ENCODE measurements around the gene CHIC1. TPM values are rescaled to one million over a fixed set of nuclear protein-coding genes. Genes with fewer than 3 reads are reported as not detected.

Gene CHIC1
- total RNA-seq, 2 experiments from 2014 or later, result 4.5 to 4.8 TPM

- Histone ChIP-seq H3K4me1 (ENCODE audit: insufficient read depth, low read length, poor library complexity, severe bottlenecking) (no peaks in the 10 kb centered on the region), H3K79me2 (ENCODE audit: insufficient read depth, low read depth, low read length) (no peaks in the 10 kb centered on the region), H3K4me3 (ENCODE audit: low read depth, low read length, poor library complexity, severe bottlenecking) (no peak overlapping the region), H3K9me2 (ENCODE audit: insufficient read depth, low read length) (no peaks in the 10 kb centered on the region), H3K4me2 (ENCODE audit: low read length) (no peak overlapping the region), H3K27ac (ENCODE audit: low read depth, low read length, poor library complexity, severe bottlenecking) (no peak overlapping the region), H2AFZ (ENCODE audit: low read length) (no peak overlapping the region), H4K20me1 (ENCODE audit: insufficient read depth, low read length) (no peaks in the 10 kb centered on the region), H3K9me3 (ENCODE audit: low read length) (no peaks in the 10 kb centered on the region), H3K36me3 (ENCODE audit: insufficient read depth, low read length) (no peaks in the 10 kb centered on the region)
- ChIA-PET CTCF (ENCODE audit: unreplicated experiment) (no interaction called here), POLR2A (no interaction called here)
- TF ChIP-seq EZH2phosphoT487 (IDR thresholded peaks at IDR 0.05; ENCODE audit: borderline replicate concordance, low read depth, low read length) (no peak), CTCF (conservative IDR thresholded peaks at IDR 0.05; ENCODE audit: low read length) (no peak)
- DNase-seq (ENCODE audit: low spot score), result no peak
- no TSS peak for BruUV-seq (replicated peaks)
- intact Hi-C loops (cut with micrococcal nuclease; ENCODE audit: unreplicated experiment), result no loop called here
Observed at GRCh38 chrX:73728602-73729001, 165.6 kb downstream of the CHIC1 start.

Other genes starting within 250 kb of the CHIC1 start
- gene CDX4, start 116.1 kb upstream of the CHIC1 start, total RNA-seq (2014; rRNA removed; shearing (Covaris generic)), result not detected in 2 replicates
- not detected in 2 replicates for gene CDX4, start 116.1 kb upstream of the CHIC1 start, total RNA-seq (2022)